Measurements from ENCODE around the gene LRRC45. TPM values are rescaled to one million over a fixed set of nuclear protein-coding genes. Genes with fewer than 3 reads are reported as not detected.

The LRRC45 gene
- total RNA-seq, 1 experiment from 2014 or later: 40.1 TPM

GRCh38 chr17:82015311-82015971, 7.7 kb upstream of the LRRC45 start:
- no peak overlapping the region for H2AFZ ChIP-seq (ENCODE audit: low read depth, low read length, poor library complexity, severe bottlenecking)
- DNase-seq (ENCODE audit: low read depth, low spot score): no peak
- no peak overlapping the region; the same call in 1 of the 2 replicates for H3K27ac ChIP-seq (ENCODE audit: low read depth, low read length)
- no peak overlapping the region for H3K4me3 ChIP-seq (replicated peaks in 1 of 2; ENCODE audit: low read depth in 1 of 2, low read length in 2 of 2)
- no TSS peak for BruUV-seq (replicated peaks)
- ChIA-PET CTCF (no interaction called here), RAD21 (ENCODE audit: low non-redundant PET in 1 of 2, low total read pairs in 2 of 2, uncharacterized antibody in 2 of 2, unreplicated experiment in 2 of 2) (no interaction called here), POLR2A (no interaction called here)
- H3K79me2 ChIP-seq (ENCODE audit: insufficient read depth, low read length): peaks cover 12% of the 10 kb centered on the region
- intact Hi-C loops (cut with micrococcal nuclease): no loop called here
- no peaks in the 10 kb centered on the region; the same call in 1 of the 2 replicates for H4K20me1 ChIP-seq (ENCODE audit: insufficient read depth)
- H3K36me3 ChIP-seq (ENCODE audit: control insufficient read depth in 1 of 2, insufficient read depth in 2 of 2, low read length in 2 of 2): peaks cover 0 to 10% of the 10 kb centered on the region in 2 experiments; a peak in 1 of 4 replicates
- TF ChIP-seq CTCF (IDR thresholded peaks at IDR 0.05 in 2 of 3, conservative IDR thresholded peaks at IDR 0.05 in 1 of 3; ENCODE audit: borderline replicate concordance in 1 of 3, insufficient read depth in 1 of 3, low read depth in 2 of 3, low read length in 2 of 3) (no peak), REST (IDR thresholded peaks at IDR 0.05; ENCODE audit: low read depth) (no peak), EZH2phosphoT487 (IDR thresholded peaks at IDR 0.05; ENCODE audit: borderline replicate concordance) (no peak), SP1 (IDR thresholded peaks at IDR 0.05; ENCODE audit: low read depth) (no peak), EZH2 (IDR thresholded peaks at IDR 0.05) (no peak), RAD21 (IDR thresholded peaks at IDR 0.05; ENCODE audit: low read depth) (no peak), ZFX (IDR thresholded peaks at IDR 0.05) (no peak), FOSL1 (IDR thresholded peaks at IDR 0.05; ENCODE audit: low read depth) (no peak), TCF7L2 (IDR thresholded peaks at IDR 0.05; ENCODE audit: borderline replicate concordance, extremely low read depth, insufficient read depth, insufficient read length) (no peak)
- ATAC-seq: no peak
- H3K4me2 ChIP-seq (ENCODE audit: low read length): no peak overlapping the region
- no peaks in the 10 kb centered on the region for H3K27me3 ChIP-seq (ENCODE audit: insufficient read depth, low read length)
- H3K4me1 ChIP-seq (ENCODE audit: control insufficient read depth in 1 of 2, insufficient read depth in 2 of 2, low read length in 2 of 2): peaks cover 20 to 23% of the 10 kb centered on the region in 2 experiments
- H3K9me3 ChIP-seq (ENCODE audit: control insufficient read depth in 1 of 2, insufficient read depth in 1 of 2, low read depth in 1 of 2, low read length in 2 of 2): no peaks in the 10 kb centered on the region
- H3K9ac ChIP-seq (ENCODE audit: low read length): no peak overlapping the region
- no peaks in the 10 kb centered on the region for H3K9me2 ChIP-seq (ENCODE audit: insufficient read depth)
